HFFc6 (cell line): Measurements from ENCODE around the gene CELA2A. TPM values are rescaled to one million over a fixed set of nuclear protein-coding genes. Genes with fewer than 3 reads are reported as not detected.

Source experiments
- DNase-seq: peaks from one replicate; pipeline ENCODE4 v3.0.0-alpha.2; 2018
- H3K27ac Mint-ChIP-seq: 2 replicates; pipeline ENCODE4 v1.8.0; 2020; ENCODE audit warnings: mild to moderate bottlenecking, mixed read lengths
- H3K27me3 Mint-ChIP-seq: 2 replicates; pipeline ENCODE4 v1.8.0; 2021; ENCODE audit warnings: mild to moderate bottlenecking, moderate library complexity, mixed read lengths; ENCODE audit not compliant: insufficient read depth
- H3K36me3 Mint-ChIP-seq: 2 replicates; pipeline ENCODE4 v1.8.0; 2021; ENCODE audit warnings: low read depth, mixed read lengths
- H3K4me1 Mint-ChIP-seq: 2 replicates; pipeline ENCODE4 v1.8.0; 2020; ENCODE audit warnings: low read depth, mixed read lengths
- H3K4me3 Mint-ChIP-seq: 2 replicates; pipeline ENCODE4 v1.8.0; 2020; ENCODE audit warnings: mild to moderate bottlenecking, moderate library complexity, mixed read lengths
- H3K9me3 Mint-ChIP-seq: 2 replicates; pipeline ENCODE4 v1.8.0; 2020; ENCODE audit warnings: mild to moderate bottlenecking, mixed read lengths
- CTCF ChIP-seq: fragments of 200-600 bp; sonication (generic); IDR thresholded peaks from 2 replicates; pipeline ENCODE4 v1.5.0; 2021; ENCODE audit warnings: antibody characterized with exemption, mild to moderate bottlenecking
- long read RNA-seq: library from polyadenylated mRNA; unstranded; transcript quantifications from one replicate; pipeline ENCODE4 v2.0.0, GENCODE V29; 2019
- total RNA-seq, 6 experiments: library from RNA; stranded (reverse); fragmentation: NEBNext Ultra II Directional; extraction: Animal tissue kit (Norgen Biotek cat#: 25700); gene quantifications; 2 replicates in 1 of 6; 3 replicates in 5 of 6; pipeline ENCODE4 v1.2.3, GENCODE V29; 2021

Gene CELA2A
- not detected for total RNA-seq
- long read RNA-seq = 0 reads

- no peaks in the 10 kb centered on the region for H3K9me3 Mint-ChIP-seq
- H3K36me3 Mint-ChIP-seq = no peaks in the 10 kb centered on the region
- DNase-seq = no peak
- peaks cover 28% of the 10 kb centered on the region for H3K4me1 Mint-ChIP-seq
- H3K4me3 Mint-ChIP-seq = no peak within 1 kb of the TSS
- no peak for TF ChIP-seq CTCF
- H3K27ac Mint-ChIP-seq = no peak within 1 kb of the TSS
- H3K27me3 Mint-ChIP-seq = peaks cover 16% of the 10 kb centered on the region
Measured at GRCh38 chr1:15456313-15456954, at the start of gene CELA2A. CELA2A (plus strand) TSS chr1:15456732; CDS start chr1:15456754, 22 bp downstream.

GRCh38 chr1:15407580-15407979, 49.0 kb upstream of the CELA2A start:
- no peak for TF ChIP-seq CTCF
- no peak for DNase-seq
- Mint-ChIP-seq H3K4me3 (peak overlapping the region; percentile 76; the same call in 1 of the 2 replicates), H3K27ac (peak overlapping the region; percentile 76), H3K9me3 (no peaks in the 10 kb centered on the region), H3K4me1 (peaks cover 40% of the 10 kb centered on the region), H3K36me3 (0 out of 2 replicates have a peak, but pooled peaks cover 5% of the 10 kb centered on the region), H3K27me3 (peaks cover 1% of the 10 kb centered on the region)

GRCh38 chr1:15408890-15409387, 47.6 kb upstream of the CELA2A start:
- peaks cover 2% of the 10 kb centered on the region for H3K27me3 Mint-ChIP-seq
- H3K4me3 Mint-ChIP-seq = peak overlapping the region; percentile 78
- no peaks in the 10 kb centered on the region for H3K9me3 Mint-ChIP-seq
- no peak for DNase-seq
- peak overlapping the region; percentile 94 for H3K27ac Mint-ChIP-seq
- no peak for TF ChIP-seq CTCF
- H3K4me1 Mint-ChIP-seq = peaks cover 42% of the 10 kb centered on the region
- 0 out of 2 replicates have a peak, but pooled peaks cover 5% of the 10 kb centered on the region for H3K36me3 Mint-ChIP-seq

- Mint-ChIP-seq H3K36me3 (peaks cover 6% of the 10 kb centered on the region), H3K27ac (peak within 1 kb of the TSS; percentile 94), H3K27me3 (peaks cover 2% of the 10 kb centered on the region), H3K4me1 (peaks cover 43% of the 10 kb centered on the region), H3K4me3 (peak within 1 kb of the TSS; percentile 90), H3K9me3 (no peaks in the 10 kb centered on the region)
- peak; percentile 45 for TF ChIP-seq CTCF
- peak; percentile 77 for DNase-seq
Measured at GRCh38 chr1:15409388-15410222, 46.9 kb upstream of the CELA2A start, which contains the start of gene EFHD2. EFHD2 (plus strand) TSS chr1:15409888; CDS start chr1:15409972, 84 bp downstream.

- peaks cover 14% of the 10 kb centered on the region for H3K36me3 Mint-ChIP-seq
- peak overlapping the region; percentile 90 for H3K4me3 Mint-ChIP-seq
- no peaks in the 10 kb centered on the region for H3K9me3 Mint-ChIP-seq
- peaks cover 2% of the 10 kb centered on the region for H3K27me3 Mint-ChIP-seq
- DNase-seq = no peak
- TF ChIP-seq CTCF = no peak
- H3K4me1 Mint-ChIP-seq = peaks cover 50% of the 10 kb centered on the region
- H3K27ac Mint-ChIP-seq = peak overlapping the region; percentile 78
Measured at GRCh38 chr1:15410223-15410883, 46.2 kb upstream of the CELA2A start.
